A204.1 (cell line): ENCODE data around the gene TRAF4.
"Not testable (repeated sequence)": the region's sequence is repeated elsewhere in the genome, so short reads cannot be mapped to it uniquely, and the experiment has no call there.

ENCODE experiments used
- FAIRE-seq: peaks from 2 replicates; lab custom pipeline; 2012; peaks lifted over from hg19 to GRCh38; lab: Jason Lieb, UNC

The TRAF4 gene

GRCh38 chr17:28733346-28733745, 10.5 kb upstream of the TRAF4 start:
- FAIRE-seq: no peak

GRCh38 chr17:28734712-28735241, 9.0 kb upstream of the TRAF4 start:
- FAIRE-seq: no peak

- no peak for FAIRE-seq
Observed at GRCh38 chr17:28735242-28735722, 8.5 kb upstream of the TRAF4 start.

GRCh38 chr17:28735913-28736769, 7.7 kb upstream of the TRAF4 start:
- not testable (repeated sequence) for FAIRE-seq

- no peak for FAIRE-seq
Observed at GRCh38 chr17:28737316-28737715, 6.5 kb upstream of the TRAF4 start.

- no peak for FAIRE-seq
Observed at GRCh38 chr17:28737770-28738679, 5.8 kb upstream of the TRAF4 start.

- FAIRE-seq: no peak
Observed at GRCh38 chr17:28738680-28739384, 5.0 kb upstream of the TRAF4 start.

- FAIRE-seq: no peak
Observed at GRCh38 chr17:28740406-28741357, 3.1 kb upstream of the TRAF4 start.

- FAIRE-seq: no peak
Observed at GRCh38 chr17:28741358-28742349, 2.2 kb upstream of the TRAF4 start.

- no peak for FAIRE-seq
Observed at GRCh38 chr17:28744104-28744971, 527 bp downstream of the TRAF4 start.

GRCh38 chr17:28744972-28745785, 1.4 kb downstream of the TRAF4 start:
- FAIRE-seq: no peak

- no peak for FAIRE-seq
Observed at GRCh38 chr17:28745786-28746411, 2.1 kb downstream of the TRAF4 start.

- FAIRE-seq: no peak
Observed at GRCh38 chr17:28746611-28747050, 2.8 kb downstream of the TRAF4 start.

- FAIRE-seq: no peak
Observed at GRCh38 chr17:28747051-28747691, 3.4 kb downstream of the TRAF4 start.

- FAIRE-seq: no peak
Observed at GRCh38 chr17:28747801-28748750, 4.3 kb downstream of the TRAF4 start.
